COLO829 (cell line): ENCODE measurements around the gene MYOM1.

ENCODE experiments used
- DNase-seq: peaks from one replicate; pipeline ENCODE4 v3.0.0; 2012; ENCODE audit warnings: low spot score

MYOM1 gene

DNA sequence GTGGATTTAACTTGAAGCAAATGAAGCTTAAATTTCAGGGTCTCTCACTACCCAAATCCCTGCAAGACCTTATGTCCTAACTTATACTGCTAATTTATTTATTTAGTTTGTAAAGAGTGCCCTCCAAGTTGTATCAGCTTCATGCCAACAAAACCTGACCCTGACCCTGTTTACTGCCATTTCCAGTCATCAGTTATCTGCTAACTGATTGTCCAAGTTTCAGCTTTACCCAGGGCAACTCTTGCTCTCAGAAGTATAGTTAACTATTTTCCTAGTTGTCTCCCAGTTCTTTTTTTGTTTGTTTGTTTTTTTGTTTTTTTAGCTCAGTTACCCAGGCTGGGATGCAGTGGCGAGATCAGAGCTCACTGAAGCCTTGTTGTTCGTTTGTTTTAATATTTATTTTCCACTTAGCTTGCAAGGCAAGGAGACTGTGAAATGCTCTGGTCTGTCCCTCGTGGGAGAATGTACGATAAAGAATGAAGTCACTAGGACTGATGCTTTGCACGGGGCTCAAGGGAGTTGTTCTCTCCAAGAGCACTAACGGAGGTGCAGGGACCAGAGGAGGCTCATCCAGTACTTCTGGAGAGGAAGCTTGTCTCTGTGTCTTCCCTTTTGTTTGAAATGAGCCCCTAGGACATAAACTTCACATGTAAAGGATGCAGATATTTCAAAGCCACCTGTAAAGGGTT, 35.3 kb downstream of the MYOM1 start:
- DNase-seq = no peak

DNA sequence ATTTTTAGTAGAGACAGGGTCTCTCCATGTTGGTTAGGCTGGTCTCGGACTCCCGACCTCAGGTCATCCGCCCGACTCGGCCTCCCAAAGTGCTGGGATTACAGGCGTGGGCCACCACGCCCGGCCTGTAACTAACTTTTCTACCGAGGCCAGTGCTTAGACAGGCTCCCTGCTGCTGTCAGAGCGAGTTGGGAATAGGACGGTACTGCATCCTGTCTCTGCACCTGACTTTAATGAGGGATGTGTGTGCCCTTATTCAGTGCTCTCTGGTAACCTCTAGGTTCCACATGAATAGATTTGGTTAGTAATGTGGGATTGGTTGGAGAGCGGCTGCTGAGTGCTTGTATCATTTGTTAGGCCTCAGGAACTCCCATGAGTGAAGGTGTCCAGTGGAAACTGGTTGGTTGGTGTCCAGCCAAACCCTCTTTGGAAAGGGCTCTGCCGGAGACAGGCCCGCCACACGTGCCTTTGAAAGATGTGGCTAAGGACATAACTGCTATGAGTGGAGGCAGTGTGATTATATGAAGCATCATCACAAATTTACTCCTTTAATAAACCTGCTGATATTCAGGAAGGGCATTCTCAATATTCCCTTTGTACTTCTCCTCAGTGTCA, 36.6 kb downstream of the MYOM1 start:
- no peak for DNase-seq

DNA sequence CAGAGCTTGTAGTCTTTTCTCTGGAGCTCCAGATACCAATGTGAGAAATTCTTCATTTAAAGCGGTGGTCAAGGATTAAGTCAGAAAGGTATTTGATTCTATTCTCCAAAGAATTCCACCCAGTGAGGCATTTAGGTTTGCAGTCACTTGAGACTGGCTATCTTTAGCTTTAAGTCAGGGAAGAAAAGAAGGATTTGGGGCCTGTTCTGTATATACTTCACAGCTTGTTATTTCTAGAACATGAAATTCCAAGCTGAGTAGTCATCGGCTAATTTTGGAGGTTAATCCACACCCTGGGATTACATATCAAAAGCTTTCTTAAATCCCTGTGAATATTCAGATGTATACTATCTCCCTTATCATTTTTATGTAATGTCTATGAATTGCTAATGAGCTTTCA, 39.4 kb downstream of the MYOM1 start:
- no peak for DNase-seq

DNA sequence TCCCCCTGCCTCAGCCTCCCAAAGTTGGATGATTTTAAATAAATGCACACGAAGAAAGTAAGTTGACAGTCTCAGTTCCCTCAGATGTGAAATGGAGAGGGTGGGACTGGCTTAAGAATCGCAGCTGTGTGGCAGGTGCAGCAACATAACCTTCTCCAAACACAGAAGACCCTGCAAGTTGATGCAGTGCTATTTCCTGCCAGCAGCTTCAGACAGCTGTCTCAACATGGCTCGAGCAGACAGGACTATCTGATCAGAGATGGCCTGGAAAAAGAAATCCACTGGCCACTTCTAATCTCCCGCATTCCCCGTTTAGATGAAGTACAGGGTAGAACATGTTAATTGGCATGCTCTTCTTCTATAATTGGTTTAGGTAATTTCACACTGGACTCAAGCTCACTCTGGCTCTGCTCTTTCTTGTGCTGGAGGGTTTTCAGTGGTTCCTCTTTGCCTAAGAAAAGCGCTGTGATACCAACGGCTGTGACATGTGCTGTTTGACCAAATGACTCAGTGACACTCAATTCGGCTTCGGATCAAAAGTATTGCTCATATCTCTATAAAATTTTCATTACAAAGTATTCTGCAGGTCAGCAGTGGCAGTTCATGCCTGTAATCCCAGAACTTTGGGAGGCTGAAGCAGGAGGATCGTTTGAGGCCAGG, 40.2 kb downstream of the MYOM1 start:
- DNase-seq = no peak

DNA sequence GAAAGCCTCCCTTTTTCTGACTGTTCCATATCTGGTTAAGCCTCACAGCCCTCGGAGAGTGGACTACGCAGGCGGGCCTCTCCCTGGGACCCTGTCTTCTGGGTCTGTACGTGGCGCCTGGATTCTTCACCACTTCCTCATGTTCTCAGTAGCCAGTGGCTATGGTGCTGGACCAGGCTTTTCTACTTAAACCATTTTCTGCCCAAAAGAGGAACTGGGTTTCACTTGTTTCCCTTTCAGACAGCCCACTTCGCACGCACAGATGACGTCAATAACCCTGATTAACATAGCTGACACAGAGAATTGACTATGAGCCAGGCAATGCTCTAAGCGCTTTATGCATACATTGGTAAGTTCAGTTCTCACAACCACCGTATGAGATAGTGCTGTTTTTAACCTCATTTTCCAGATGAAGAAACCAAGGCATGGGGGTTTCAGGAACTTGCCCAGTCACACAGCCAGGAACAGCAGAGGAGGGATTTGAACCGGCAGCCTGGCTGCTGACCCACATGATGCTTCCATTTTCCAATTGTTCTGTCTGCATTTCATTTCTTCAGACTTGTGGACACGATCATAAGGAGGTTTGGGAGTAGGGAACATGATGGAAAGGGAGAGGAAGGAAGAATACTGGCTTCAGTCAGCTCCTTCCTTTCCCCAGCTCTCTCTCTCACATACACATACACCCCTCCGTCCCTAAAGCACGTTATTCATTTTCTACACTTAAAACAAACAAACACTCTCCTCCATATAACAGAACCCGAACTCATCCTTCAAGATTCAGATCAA, 41.7 kb downstream of the MYOM1 start:
- no peak for DNase-seq

DNA sequence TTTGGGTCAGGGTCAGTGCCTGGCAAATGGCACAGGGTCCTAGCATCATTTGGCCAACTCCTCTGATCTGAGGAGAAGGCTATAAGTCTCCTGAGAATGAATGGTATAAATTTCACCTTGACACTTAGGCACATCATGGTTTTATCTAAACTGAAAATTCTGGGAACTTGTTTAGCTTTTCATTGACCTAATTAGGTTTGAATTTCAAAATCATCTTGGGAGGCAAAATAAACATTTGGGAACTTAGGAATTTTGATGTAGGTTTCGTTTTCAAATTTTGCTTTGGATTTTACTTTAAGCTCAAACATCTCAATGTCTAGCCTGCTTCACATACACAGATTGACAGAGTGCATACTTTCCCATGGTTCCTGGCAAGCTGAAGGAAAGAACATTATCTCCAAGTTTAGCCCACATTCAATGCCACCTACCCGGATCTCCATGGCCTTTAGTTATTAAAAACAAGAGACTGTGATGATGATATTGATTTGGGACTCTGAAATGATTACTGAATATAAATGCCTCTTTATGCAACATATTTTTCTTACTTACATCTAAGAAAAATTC, 44.5 kb downstream of the MYOM1 start:
- no peak for DNase-seq

DNA sequence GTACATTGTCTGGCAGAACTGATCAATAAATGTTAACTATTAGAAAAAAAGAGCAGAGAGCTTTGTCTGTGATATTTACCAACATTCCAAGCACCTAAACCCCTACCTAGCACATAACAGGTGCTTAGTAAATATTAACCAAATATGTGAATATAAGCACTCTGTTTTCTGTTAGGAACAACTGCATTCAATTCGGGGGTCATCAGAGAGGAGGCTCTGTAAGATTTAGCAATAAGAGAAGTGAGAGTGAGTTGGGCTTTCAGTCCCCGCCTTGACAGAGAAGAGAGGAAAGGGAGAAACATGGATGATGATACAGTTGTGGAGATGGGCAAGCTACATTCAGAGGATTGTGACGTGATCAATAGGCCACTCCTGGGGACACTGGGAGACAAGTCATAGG, 47.7 kb downstream of the MYOM1 start:
- DNase-seq = no peak

DNA sequence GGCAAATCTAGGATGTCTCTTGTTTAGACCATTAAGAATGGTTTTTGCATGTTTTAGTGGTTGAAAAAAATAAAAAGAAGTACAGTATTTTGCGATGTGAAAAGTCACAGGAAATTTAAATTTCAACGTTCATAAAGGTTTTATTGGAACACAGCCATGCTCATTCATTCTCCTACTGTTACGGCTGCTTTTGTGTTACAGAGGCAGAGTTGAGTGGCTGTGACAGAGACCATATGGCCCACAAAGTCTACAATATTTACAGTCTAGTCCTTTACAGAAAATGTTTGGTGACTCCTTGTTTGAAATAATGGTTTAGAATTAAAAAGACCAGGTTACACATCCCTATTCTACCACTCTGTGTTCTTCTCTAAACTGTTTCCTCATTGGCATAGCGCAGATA, 48.1 kb downstream of the MYOM1 start:
- no peak for DNase-seq

DNA sequence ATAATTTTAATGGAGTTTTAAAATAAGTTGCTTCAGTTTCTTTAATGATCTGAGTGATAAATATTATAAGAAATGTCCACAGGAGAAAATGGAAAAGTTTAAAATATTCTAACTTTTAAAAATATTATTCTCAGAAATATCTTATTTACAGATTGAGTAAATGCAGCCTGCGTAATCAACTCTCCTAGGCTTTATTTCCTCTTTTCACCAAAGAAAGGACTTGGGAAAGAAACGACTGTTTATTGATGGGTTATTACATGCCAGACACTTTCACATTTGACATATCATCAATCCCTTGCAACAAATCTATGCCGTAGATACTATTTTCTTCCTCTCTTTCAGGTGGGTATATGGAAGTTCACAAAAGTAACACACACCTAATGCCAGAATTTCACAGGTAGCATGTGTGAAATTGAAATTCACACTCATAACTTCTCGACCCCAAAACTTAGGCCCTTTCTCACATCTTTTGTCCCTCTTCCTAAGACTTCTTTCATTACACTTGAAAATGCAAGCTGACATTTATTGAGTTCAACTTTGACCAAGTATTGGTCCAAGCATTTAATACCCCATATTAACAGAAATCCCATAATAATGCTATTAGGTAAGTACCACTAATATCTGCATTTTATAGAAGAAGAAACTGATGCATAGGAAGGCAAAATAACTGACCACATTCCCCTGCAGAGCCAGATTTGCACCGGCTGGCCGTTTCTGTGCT, 49.2 kb downstream of the MYOM1 start:
- DNase-seq = no peak

DNA sequence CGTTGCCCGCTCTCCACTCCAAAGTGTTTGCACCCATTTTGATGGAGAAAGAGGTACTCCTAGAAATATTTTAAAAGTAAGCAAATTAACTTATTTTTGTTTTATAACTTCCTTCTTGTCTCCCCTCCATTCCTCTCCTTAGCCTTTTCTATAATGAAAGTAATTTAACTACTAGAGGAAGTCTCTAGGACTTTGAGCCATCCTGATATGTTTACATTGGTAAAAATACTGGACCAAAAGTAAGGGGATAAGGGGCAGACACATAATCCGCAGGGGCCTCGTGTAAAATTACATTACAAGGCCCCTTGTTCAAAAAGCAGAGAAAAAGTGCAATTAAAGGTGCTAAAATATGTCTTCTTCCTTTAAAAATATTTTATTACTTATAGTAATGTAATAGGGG, 55.4 kb downstream of the MYOM1 start:
- DNase-seq = no peak

DNA sequence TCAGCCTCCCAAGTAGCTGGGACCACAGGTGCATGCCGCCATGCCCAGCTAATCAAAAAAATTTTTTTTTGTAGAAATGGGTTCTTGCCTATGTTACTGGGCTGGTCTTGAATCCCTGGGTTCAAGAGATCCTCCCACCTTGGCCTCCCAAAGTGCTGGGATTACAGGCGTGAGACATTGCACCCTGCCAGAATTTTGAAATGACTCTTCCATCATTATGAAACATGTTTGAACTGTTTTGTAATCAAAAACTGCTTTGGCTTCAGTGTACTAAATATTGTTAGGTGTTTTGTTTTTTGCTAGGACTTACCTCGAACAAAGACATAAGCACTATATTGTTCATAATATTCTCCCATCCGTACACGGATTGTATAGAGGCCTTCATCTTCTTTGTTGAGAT, 55.8 kb downstream of the MYOM1 start:
- no peak for DNase-seq

DNA sequence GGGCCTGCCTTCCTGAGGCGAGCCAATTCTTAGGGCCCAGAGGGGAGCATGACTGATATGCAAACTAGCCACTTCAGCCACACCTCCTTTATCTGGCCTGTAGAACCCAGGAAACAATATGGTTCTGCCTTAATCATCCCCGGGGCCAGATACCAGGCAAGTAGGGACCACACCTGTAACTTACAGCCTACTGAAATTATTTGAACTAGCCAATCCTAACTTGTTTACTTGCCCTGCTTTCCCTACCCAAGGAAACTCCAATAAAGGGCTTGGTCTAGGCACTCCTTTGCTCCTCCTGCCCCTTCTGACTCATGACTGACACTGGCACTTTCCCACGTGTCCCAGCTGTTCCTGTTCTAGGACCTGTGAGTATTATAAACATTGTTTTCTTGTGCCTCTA, 57.6 kb downstream of the MYOM1 start:
- DNase-seq = no peak

DNA sequence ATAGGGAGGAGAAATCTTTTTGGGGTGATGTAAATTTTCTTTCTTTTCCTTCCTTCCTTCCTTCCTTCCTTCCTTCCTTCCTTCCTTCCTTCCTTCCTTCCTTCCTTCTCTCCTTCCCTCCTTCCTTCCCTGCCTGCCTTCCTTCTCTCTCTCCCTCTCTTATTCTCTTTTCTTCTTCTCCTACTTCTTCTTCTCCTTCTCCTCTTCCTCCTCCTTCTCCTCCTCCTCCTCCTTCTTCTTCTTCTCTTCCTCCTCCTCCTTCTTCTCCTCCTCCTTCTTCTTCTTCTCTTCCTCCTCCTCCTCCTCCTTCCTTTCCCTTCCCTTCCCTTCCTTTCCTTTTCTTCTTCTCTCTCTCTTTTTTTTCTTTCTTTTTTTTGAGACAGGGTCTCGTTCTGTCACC, 59.9 kb downstream of the MYOM1 start:
- DNase-seq = no peak

DNA sequence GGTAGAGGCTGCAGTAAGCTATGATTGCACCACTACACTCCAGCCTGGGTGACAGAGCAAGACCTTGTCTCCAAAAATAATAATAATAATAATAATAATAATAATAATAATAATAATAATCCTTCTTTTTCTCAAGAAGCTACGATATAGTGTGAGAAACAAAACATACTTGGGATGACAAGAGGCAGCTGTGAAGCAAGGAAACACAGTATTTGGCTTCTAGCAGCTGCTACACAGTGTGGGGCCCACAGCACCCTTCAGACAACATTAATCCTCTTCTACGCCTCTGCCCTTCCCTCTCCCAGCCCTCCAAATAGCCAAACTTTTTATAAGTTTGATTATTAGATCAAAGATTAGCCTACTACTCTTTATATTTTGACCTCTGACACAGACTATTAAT, 62.2 kb downstream of the MYOM1 start:
- no peak for DNase-seq

DNA sequence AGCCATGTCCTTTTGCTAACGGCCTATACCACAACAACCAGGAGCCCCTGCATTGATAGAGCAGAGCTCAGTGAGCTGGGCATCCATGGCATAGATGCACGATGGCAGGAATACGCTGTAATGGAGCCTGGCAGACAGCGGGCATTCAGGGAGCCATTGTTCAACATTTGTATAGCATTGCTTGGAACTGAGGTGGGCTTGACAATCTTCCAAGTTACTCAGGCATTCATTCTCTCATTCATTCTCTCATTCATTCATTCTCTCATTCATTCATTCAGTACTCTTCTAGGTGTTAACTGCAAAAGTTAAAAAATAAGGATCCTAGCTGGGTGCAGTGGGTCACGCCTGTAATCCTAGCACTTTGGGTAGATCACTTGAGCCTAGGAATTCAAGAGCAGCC, 62.7 kb downstream of the MYOM1 start:
- no peak for DNase-seq

DNA sequence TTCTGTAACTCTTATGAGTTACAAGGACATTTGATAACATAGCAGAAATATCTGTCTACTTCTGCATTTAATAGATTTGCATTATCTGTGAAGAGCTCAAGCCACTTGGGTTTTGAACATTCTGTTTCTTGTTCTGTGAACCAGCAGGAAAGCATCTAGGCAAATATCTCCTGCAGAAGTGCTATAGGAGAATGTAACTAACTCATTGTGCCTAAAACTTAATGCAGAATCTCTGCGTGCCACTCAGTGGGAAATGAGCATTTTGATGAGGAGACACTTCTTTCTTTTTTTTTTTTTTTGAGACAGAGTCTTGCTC, 63.5 kb downstream of the MYOM1 start:
- DNase-seq = no peak

DNA sequence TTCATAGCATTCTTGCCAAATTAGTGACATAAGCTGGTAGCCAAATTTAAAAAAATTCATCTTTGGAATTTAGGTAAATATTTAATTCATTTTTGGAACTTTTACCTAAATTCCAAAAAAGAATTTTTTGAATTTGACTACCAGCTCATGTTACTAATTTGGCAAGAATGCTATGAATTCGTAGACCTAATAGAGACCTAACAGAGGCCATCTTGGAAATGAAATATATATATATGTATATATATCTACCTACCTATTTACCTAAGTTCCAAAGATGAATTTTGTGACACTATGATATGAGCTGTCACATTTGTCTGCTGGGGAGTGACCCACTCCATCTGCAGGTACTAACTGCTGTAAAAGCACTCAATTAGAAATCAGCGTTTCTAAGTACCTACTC, 65.6 kb downstream of the MYOM1 start:
- DNase-seq = no peak

DNA sequence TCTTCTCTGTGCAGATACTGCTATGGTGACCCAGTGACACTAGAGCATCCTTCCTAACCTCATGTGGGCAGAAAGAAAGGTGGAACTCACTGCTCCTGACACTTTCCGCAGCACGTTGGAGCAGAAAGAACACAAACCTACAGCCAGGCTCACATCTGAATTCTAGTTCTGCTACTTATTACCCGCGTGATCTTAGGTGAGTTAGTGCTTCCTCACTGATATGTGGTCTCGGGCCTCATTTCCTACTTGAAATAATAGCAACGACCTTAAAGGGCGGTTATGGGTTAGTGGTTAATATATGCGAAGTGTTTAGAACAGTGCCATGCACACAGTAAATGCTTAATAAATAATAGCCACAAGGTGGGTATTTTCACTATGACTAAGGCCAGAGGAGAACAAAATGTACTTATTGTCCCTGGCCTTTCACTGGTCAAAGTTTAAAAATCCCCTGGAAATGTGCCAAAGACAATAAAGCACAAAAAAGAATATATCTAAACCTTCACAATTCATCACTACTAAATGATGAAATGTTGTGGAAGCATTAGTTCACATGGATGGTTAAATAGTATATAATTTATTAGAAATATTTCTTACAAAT, 66.6 kb downstream of the MYOM1 start:
- no peak for DNase-seq

DNA sequence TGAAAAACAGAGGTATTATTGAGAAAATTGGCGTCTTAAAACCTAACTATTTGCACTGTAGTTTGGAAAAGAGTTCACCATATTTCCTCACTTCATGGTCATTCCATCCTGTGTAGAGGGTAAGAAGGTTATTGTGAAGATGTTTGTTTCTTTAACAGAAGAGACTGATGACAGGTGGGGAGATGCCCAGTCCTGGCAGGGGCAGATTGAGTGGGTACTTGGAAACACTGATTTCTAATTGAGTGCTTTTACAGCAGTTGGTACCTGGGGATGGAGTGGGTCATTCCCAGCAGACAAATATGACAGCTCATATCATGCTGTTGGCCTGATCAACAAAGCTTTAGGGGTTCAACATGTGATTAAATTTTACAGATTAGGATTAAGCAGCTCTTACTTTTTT, 67.5 kb downstream of the MYOM1 start:
- DNase-seq = no peak

DNA sequence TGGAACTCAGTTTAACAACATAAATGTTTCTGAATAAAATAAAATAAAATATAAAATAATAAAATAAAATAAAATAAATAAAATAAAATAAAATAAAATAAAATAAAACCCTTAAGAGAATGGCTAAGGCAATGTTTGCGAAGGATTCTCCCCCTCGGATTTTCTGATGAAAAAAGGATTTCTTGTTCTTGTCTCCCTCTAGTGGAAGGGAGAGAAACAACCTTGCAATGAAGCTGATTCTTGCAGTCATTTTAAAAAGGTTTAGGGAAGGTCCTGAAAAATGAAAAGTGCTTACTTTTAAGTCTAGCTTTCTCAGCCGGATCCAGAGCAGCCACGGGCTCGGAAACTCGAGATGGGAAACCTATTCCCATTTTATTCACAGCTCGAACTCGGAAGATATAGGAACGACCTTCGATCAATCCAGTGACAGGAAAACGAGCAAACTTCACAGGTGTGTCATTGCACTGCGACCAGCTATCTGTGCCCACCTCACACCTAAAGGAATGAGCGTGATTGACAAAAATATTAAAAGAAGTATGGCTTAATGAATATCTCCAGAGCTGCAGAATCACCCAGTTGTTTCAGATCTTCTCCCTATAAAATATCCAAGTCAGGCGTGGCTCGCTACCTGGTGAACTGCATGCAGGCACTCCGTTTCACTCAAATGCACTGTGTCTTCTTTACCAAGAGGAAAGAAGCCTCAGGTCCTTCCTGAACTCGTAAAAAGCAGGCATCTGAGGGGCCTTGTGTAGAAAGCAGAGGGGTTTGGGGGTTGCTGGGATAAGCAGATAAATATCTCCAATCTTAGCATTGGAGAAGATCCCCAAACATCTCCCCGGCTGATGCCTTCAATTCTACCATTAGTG, 68.1 kb downstream of the MYOM1 start:
- DNase-seq = peak; percentile 47

DNA sequence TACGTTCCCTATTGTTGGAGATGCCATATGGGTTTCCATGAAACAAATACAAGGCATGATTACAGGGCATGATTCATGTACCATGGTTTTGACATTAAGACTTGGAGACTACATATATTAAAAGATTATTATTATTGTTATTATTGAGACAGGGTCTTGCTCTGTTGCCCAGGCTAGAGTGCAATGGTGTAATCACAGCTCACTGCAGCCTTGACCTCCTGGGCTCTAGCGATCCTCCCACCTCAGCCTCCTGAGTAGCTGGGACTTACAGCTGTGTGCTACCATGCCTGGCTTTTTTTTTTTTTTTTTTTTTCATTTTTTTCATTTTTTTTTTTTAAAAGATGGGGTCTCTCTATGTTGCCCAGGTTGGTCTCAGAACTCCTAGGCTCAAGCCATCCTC, 69.1 kb downstream of the MYOM1 start:
- no peak for DNase-seq
